Natural killer cell (primary cell): ENCODE data around the gene RSU1. TPM values are rescaled to one million over a fixed set of nuclear protein-coding genes. Genes with fewer than 3 reads are reported as not detected.

Experiments
- ATAC-seq, 3 donors: fragments of 150-1000 bp in 2 of 3; fragments of 200-7000 bp in 1 of 3; cut with Tn5 transposase; 1 replicate in 1 of 3; 2 replicates in 2 of 3; pipeline ENCODE4 v1.10.0; 2021; ENCODE audit warnings: mild to moderate bottlenecking in 2 of 3, moderate library complexity in 2 of 3
- DNase-seq, 2 donors: peaks; one replicate each; pipeline versions ENCODE4 v3.0.0 to v3.0.0-alpha.2; 2013 to 2021; ENCODE audit warnings: mixed read lengths in 1 of 2
- H3K27ac ChIP-seq: one replicate; pipeline ENCODE4 v1.5.1; 2013; ENCODE audit warnings: mild to moderate bottlenecking, low read length
- H3K27me3 ChIP-seq: one replicate; pipeline ENCODE4 v1.6.1; 2013; ENCODE audit warnings: low read length; ENCODE audit not compliant: control insufficient read depth, insufficient read depth
- H3K36me3 ChIP-seq: one replicate; pipeline ENCODE4 v1.6.1; 2013; ENCODE audit warnings: low read length; ENCODE audit not compliant: control insufficient read depth, insufficient read depth
- H3K4me1 ChIP-seq: one replicate; pipeline ENCODE4 v1.6.1; 2013; ENCODE audit warnings: low read length; ENCODE audit not compliant: control insufficient read depth, insufficient read depth
- H3K4me3 ChIP-seq: one replicate; pipeline ENCODE4 v1.5.1; 2013; ENCODE audit warnings: low read length
- H3K9me3 ChIP-seq: one replicate; pipeline ENCODE4 v1.6.1; 2013; ENCODE audit warnings: low read length; ENCODE audit not compliant: control insufficient read depth, insufficient read depth
- H3K27ac Mint-ChIP-seq, 2 donors: one replicate each; pipeline ENCODE4 v1.8.0; 2022; ENCODE audit warnings: mild to moderate bottlenecking in 2 of 2, mixed read lengths in 2 of 2, moderate library complexity in 1 of 2
- H3K27me3 Mint-ChIP-seq, 2 donors: one replicate each; pipeline ENCODE4 v1.8.0; 2022; ENCODE audit warnings: low read depth in 2 of 2, mixed read lengths in 2 of 2
- H3K36me3 Mint-ChIP-seq: one replicate; pipeline ENCODE4 v1.8.0; 2022; ENCODE audit warnings: mixed read lengths
- H3K4me1 Mint-ChIP-seq, 2 donors: one replicate each; pipeline ENCODE4 v1.8.0; 2022; ENCODE audit warnings: mixed read lengths in 2 of 2
- H3K4me3 Mint-ChIP-seq: one replicate; pipeline ENCODE4 v1.8.0; 2022; ENCODE audit warnings: mild to moderate bottlenecking, moderate library complexity, mixed read lengths
- H3K9me3 Mint-ChIP-seq, 2 donors: one replicate each; pipeline ENCODE4 v1.8.0; 2022; ENCODE audit warnings: mixed read lengths in 2 of 2
- WGBS: methylation state at CpG from one replicate; pipeline ENCODE4 v1.1.7; 2013; ENCODE audit warnings: missing lambda C conversion rate; ENCODE audit not compliant: insufficient coverage; 5-methylcytosine and 5-hydroxymethylcytosine counted together
- intact Hi-C: fragments of 100-400 bp; cut with micrococcal nuclease; formaldehyde crosslinking; loops from one replicate; pipeline ENCODE4 v1.14.2; 2022
- total RNA-seq, 4 donors: library from RNA; stranded (reverse); fragments of 120-200 nt in 1 of 4; gene quantifications; one replicate each; pipeline versions ENCODE4 v1.2.3 to v1.2.4, GENCODE V29; 2013 to 2022
- TF ChIP-seq, protein P1 (sequence below): fragments of 200-600 bp; IDR thresholded peaks from one replicate; pipeline ENCODE4 v1.8.0; 2022; ENCODE audit warnings: antibody characterized with exemption

The RSU1 gene
- total RNA-seq, 3 donors from 2014 or later (not counting 1 experiment from before 2014, with no cell fraction given): 75.0 to 85.3 (median 80.0) TPM

DNA sequence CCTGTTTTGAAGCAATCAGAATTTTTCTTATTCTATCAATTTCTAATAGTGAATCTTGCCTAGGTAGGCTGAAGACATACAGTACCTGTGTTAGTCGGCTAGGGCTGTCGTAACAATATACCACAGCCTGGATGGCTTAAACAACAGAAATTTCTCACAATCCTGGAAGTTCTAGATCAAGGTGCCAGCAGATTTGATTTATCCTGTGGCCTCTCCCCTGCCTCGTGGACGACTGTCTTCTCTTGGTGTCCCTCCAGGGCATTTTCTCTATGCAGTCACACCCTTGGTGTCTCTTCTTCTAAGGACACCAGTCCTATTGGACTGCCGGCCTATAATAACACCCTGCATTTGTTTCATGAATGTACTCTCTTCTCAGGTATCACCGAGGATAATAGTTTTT is 1.8 kb upstream of the RSU1 start:
- WGBS: 96% methylated on average over 6 of the region's 6 CpGs
- H3K27ac ChIP-seq: no peak overlapping the region
- no peaks in the 10 kb centered on the region for H3K36me3 ChIP-seq
- Mint-ChIP-seq H3K4me3 (peak overlapping the region; percentile 96), H3K36me3 (peaks cover 20% of the 10 kb centered on the region), H3K4me1 (peaks cover 28 to 40% of the 10 kb centered on the region in 2 donors), H3K27me3 (peaks cover 4 to 29% of the 10 kb centered on the region in 2 donors), H3K9me3 (peaks cover 6 to 8% of the 10 kb centered on the region in 2 donors), H3K27ac (peak overlapping the region in 1 of 2 donors; percentile 91)
- no peak for ATAC-seq
- no peak for DNase-seq
- TF ChIP-seq, protein P1, sequence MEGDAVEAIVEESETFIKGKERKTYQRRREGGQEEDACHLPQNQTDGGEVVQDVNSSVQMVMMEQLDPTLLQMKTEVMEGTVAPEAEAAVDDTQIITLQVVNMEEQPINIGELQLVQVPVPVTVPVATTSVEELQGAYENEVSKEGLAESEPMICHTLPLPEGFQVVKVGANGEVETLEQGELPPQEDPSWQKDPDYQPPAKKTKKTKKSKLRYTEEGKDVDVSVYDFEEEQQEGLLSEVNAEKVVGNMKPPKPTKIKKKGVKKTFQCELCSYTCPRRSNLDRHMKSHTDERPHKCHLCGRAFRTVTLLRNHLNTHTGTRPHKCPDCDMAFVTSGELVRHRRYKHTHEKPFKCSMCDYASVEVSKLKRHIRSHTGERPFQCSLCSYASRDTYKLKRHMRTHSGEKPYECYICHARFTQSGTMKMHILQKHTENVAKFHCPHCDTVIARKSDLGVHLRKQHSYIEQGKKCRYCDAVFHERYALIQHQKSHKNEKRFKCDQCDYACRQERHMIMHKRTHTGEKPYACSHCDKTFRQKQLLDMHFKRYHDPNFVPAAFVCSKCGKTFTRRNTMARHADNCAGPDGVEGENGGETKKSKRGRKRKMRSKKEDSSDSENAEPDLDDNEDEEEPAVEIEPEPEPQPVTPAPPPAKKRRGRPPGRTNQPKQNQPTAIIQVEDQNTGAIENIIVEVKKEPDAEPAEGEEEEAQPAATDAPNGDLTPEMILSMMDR: no peak
- H3K27me3 ChIP-seq: no peaks in the 10 kb centered on the region
- no peak overlapping the region for H3K4me3 ChIP-seq
- intact Hi-C loops: loop anchor here (5.0 kb wide), 1 partner anchor 823 kb away; the partner anchor contains the start of gene STAM
- H3K4me1 ChIP-seq: peaks cover 17% of the 10 kb centered on the region
- H3K9me3 ChIP-seq: peaks cover 14% of the 10 kb centered on the region

DNA sequence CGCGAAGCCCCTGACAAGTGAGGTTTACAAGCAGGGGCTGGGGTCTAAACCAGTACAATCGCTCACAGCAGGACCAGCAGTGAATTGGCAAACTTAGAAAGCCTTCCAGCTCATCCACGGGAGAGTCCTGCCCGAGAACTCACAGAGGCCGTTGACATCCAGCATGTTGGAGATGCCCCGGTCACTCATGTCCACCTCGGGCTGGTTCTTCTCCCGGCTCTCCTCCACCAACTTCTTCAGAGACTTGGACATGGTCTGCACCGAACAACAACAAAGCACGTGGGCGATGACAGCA is 447 bp downstream of the RSU1 start:
- peak overlapping the region; percentile 96 for H3K4me3 Mint-ChIP-seq
- peaks cover 1% of the 10 kb centered on the region for H3K9me3 ChIP-seq
- peaks cover 15% of the 10 kb centered on the region for H3K36me3 Mint-ChIP-seq
- H3K27me3 ChIP-seq: no peaks in the 10 kb centered on the region
- peaks cover 4 to 18% of the 10 kb centered on the region in 2 donors for H3K27me3 Mint-ChIP-seq
- ATAC-seq: no peak
- WGBS: 12% methylated on average over 12 of the region's 12 CpGs
- H3K36me3 ChIP-seq: no peaks in the 10 kb centered on the region
- H3K27ac ChIP-seq: peak overlapping the region; percentile 74
- H3K4me1 Mint-ChIP-seq: peaks cover 36 to 47% of the 10 kb centered on the region in 2 donors
- TF ChIP-seq, protein P1: no peak
- H3K4me1 ChIP-seq: peaks cover 17% of the 10 kb centered on the region
- H3K27ac Mint-ChIP-seq: peak overlapping the region; percentile 91 to 96
- H3K4me3 ChIP-seq: peak overlapping the region; percentile 82
- intact Hi-C loops: loop anchor here (1.0 to 5.0 kb wide), 6 partner anchors 29 to 956 kb away; partner anchors contain the start of genes MINDY3, PTER and STAM
- H3K9me3 Mint-ChIP-seq: no peaks in the 10 kb centered on the region
- DNase-seq: no peak

DNA sequence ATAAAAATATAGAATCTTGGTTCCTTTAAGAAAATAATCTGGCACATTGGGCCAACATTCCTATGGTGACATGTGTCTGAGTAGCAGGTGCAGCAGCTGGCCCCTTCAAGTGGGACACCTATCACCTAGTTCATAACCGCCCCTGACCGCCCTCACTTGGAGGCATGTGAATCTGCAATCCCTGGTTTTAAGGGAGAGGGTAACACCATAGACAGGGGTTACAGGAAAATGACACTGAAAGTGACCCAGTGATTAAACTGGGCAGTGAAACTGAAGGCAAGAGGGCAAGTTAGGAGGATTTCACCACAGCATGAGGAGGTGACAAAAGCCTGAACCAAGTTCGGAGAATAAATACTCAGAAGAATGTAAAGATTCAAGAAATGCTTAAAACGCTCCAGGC is 1.1 kb downstream of the RSU1 start:
- H3K4me1 Mint-ChIP-seq: peaks cover 42 to 53% of the 10 kb centered on the region in 2 donors
- Histone ChIP-seq H3K36me3 (no peaks in the 10 kb centered on the region), H3K4me1 (peaks cover 17% of the 10 kb centered on the region), H3K4me3 (no peak overlapping the region), H3K27ac (no peak overlapping the region), H3K27me3 (no peaks in the 10 kb centered on the region), H3K9me3 (no peaks in the 10 kb centered on the region)
- no peak for DNase-seq
- WGBS: 83% methylated on average over 4 of the region's 4 CpGs
- peaks cover 4 to 16% of the 10 kb centered on the region in 2 donors for H3K27me3 Mint-ChIP-seq
- ATAC-seq: no peak
- no peaks in the 10 kb centered on the region for H3K9me3 Mint-ChIP-seq
- peaks cover 9% of the 10 kb centered on the region for H3K36me3 Mint-ChIP-seq
- H3K27ac Mint-ChIP-seq: peak overlapping the region; percentile 91 to 96
- TF ChIP-seq, protein P1: no peak
- intact Hi-C loops: loop anchor here (2.0 to 5.0 kb wide), 2 partner anchors 379 to 826 kb away; partner anchors contain the start of genes PTER and STAM
- peak overlapping the region; percentile 96 for H3K4me3 Mint-ChIP-seq

DNA sequence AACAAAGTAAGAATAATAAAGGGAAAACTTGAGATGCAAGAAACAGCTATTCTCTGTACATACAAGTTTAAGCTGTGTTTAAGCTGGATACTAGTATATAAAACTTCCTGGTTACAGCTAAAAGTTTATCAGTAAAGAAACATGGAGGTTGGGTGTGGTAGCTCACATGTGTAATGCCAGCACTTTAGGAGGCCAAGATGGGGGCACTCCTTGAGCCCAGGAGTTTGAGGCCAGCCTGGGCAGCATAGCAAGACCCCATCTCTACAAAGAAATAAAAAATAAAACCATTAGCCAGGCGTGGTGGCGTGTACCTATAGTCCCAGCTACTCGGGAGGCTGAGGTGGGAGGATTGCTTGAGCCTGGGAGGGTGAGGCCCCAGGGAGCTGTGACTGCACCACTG is 3.2 kb downstream of the RSU1 start:
- no peak overlapping the region for H3K27ac ChIP-seq
- no peaks in the 10 kb centered on the region for H3K9me3 ChIP-seq
- 100% methylated on average over 3 of the region's 3 CpGs for WGBS
- TF ChIP-seq, protein P1: no peak
- no peak for ATAC-seq
- H3K36me3 Mint-ChIP-seq: peaks cover 6% of the 10 kb centered on the region
- peaks cover 2% of the 10 kb centered on the region for H3K36me3 ChIP-seq
- no peak overlapping the region for H3K27ac Mint-ChIP-seq
- peaks cover 48 to 55% of the 10 kb centered on the region in 2 donors for H3K4me1 Mint-ChIP-seq
- peaks cover 21% of the 10 kb centered on the region for H3K4me1 ChIP-seq
- no peaks in the 10 kb centered on the region for H3K27me3 Mint-ChIP-seq
- H3K9me3 Mint-ChIP-seq: no peaks in the 10 kb centered on the region
- DNase-seq: no peak
- no peaks in the 10 kb centered on the region for H3K27me3 ChIP-seq
- H3K4me3 Mint-ChIP-seq: no peak overlapping the region
- intact Hi-C loops: no loop called here
- no peak overlapping the region for H3K4me3 ChIP-seq
